ENCODE data around the gene RAB33A. TPM values are rescaled to one million over a fixed set of nuclear protein-coding genes. Genes with fewer than 3 reads are reported as not detected.

RAB33A gene
- total and polyA plus RNA-seq, 9 of the 15 experiments (the other 6 are each of a cell fraction or from before 2014, with no cell fraction given) = 0.04 to 0.20 (median 0.06) TPM; not detected in 4

- Histone ChIP-seq H3K4me3 (no peak overlapping the region), H3K4me1 (replicated peaks in 1 of 2; ENCODE audit: control insufficient read depth in 2 of 2, insufficient read depth in 2 of 2, low read length in 2 of 2) (peaks cover 23 to 28% of the 10 kb centered on the region in 2 experiments; a peak in 4 of 5 replicates), H3K36me3 (ENCODE audit: control insufficient read depth, insufficient read depth, low read length) (peaks cover 43% of the 10 kb centered on the region; the same call in 2 of the 3 replicates), H3K4me2 (ENCODE audit: insufficient read depth, low read length) (no peak overlapping the region; the same call in 1 of the 2 replicates), H2AFZ (ENCODE audit: low read depth, low read length) (no peak overlapping the region), H3K9ac (ENCODE audit: insufficient read depth in 1 of 2, low read depth in 2 of 2, low read length in 2 of 2) (peak overlapping the region in 1 of 2 experiments; percentile 56; a peak in 1 of 4 replicates), H3K9me3 (replicated peaks; ENCODE audit: control insufficient read depth, insufficient read depth, low read depth, low read length) (no peaks in the 10 kb centered on the region), H3K79me2 (ENCODE audit: control insufficient read depth, insufficient read depth, low read length) (no peaks in the 10 kb centered on the region), H3K27ac (ENCODE audit: extremely low read depth, low read depth, low read length) (0 out of 3 replicates have a peak overlapping the region, but pooled peaks have one; percentile 28), H3K9me1 (ENCODE audit: control insufficient read depth, insufficient read depth, low read length) (peaks cover 3% of the 10 kb centered on the region), H3K27me3 (ENCODE audit: control insufficient read depth in 2 of 2, insufficient read depth in 2 of 2, low read length in 2 of 2) (no peaks in the 10 kb centered on the region), H4K20me1 (replicated peaks; ENCODE audit: control insufficient read depth, insufficient read depth, low read length) (no peaks in the 10 kb centered on the region)
- BruUV-seq (replicated peaks) = no TSS peak
- intact Hi-C loops (cut with micrococcal nuclease) (no loop called here), in situ Hi-C loops (cut with MboI) (no loop called here)
- FAIRE-seq = peak; percentile 61
- 42% methylated on average over 12 of the region's 13 CpGs for WGBS (ENCODE audit: insufficient coverage, low coverage, missing lambda C conversion rate)
- no peak for ATAC-seq
- POLR2A ChIA-PET = interaction anchor here (1.0 kb wide), 1 partner anchor 21 kb away, joined by 3 read pairs; no protein-coding TSS in a partner anchor
- CTCF ChIA-PET (ENCODE audit: low intra/inter-chr PET ratio) = no interaction called here
- peak in 1 of 4 experiments; percentile 51 for DNase-seq (ENCODE audit: extremely low read depth in 1 of 4, low spot score in 3 of 4)
- TF ChIP-seq MBD1 (CRISPR knock-in tag; IDR thresholded peaks at IDR 0.05) (no peak), NCOR1 (IDR thresholded peaks at IDR 0.05) (no peak), RUNX1 (IDR thresholded peaks at IDR 0.05; ENCODE audit: low read depth) (no peak), SMARCA5 (IDR thresholded peaks at IDR 0.05) (no peak), MAZ (CRISPR knock-in tag; conservative IDR thresholded peaks at IDR 0.05 in 1 of 2, IDR thresholded peaks at IDR 0.05 in 1 of 2) (no peak), CEBPG (CRISPR knock-in tag; IDR thresholded peaks at IDR 0.05) (no peak), CEBPG (tag; conservative IDR thresholded peaks at IDR 0.05 in 1 of 2, IDR thresholded peaks at IDR 0.05 in 1 of 2) (no peak), ZSCAN32 (CRISPR knock-in tag; IDR thresholded peaks at IDR 0.05) (no peak), ZFPM2 (CRISPR knock-in tag; IDR thresholded peaks at IDR 0.05) (no peak), KDM2B (CRISPR knock-in tag; IDR thresholded peaks at IDR 0.05) (no peak), CREM (IDR thresholded peaks at IDR 0.05; ENCODE audit: low read depth) (peak; percentile 67), E2F3 (CRISPR knock-in tag; IDR thresholded peaks at IDR 0.05) (no peak), ZNF584 (CRISPR knock-in tag; IDR thresholded peaks at IDR 0.05; ENCODE audit: low read depth) (no peak), BRCA1 (IDR thresholded peaks at IDR 0.05) (no peak), BRCA1 (CRISPR knock-in tag; IDR thresholded peaks at IDR 0.05) (no peak), RBM25 (IDR thresholded peaks at IDR 0.05; ENCODE audit: low read depth, low read length, severe bottlenecking) (no peak), ZNF75A (CRISPR knock-in tag; IDR thresholded peaks at IDR 0.05) (no peak), MITF (IDR thresholded peaks at IDR 0.05) (no peak), CBFB (CRISPR knock-in tag; IDR thresholded peaks at IDR 0.05) (no peak), TAF9B (IDR thresholded peaks at IDR 0.05; ENCODE audit: partially characterized antibody) (no peak), PML (IDR thresholded peaks at IDR 0.05; ENCODE audit: low read length) (no peak)
These were observed 46.5 kb upstream of the RAB33A start for GRCh38 chrX:130125091-130125874.

Measured in K562 (cell line).